ENCODE measurements around the gene CDCA7L.

DNA sequence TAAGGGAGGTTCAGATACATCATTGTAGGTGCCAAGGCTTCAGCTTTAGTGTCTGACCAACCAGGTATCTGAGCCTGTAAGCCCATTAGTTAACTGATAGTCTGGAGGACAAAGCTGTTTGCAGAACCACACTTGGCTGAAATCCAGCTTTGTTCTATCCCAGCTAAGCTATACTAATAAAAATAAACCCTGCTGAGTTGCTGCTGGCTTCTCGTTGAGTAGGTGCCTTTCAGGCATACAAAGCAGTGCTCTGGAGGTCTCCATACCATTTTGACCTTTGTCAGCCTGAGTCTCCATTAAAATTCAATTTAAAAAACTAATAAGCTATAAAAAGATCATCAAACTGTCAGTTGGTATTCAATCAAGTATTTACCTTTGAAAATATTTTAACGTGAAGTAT is 22.0 kb downstream of the CDCA7L start:
- no peak for TF ChIP-seq POLR2A (IDR thresholded peaks at IDR 0.05)
- TF ChIP-seq, protein P1, sequence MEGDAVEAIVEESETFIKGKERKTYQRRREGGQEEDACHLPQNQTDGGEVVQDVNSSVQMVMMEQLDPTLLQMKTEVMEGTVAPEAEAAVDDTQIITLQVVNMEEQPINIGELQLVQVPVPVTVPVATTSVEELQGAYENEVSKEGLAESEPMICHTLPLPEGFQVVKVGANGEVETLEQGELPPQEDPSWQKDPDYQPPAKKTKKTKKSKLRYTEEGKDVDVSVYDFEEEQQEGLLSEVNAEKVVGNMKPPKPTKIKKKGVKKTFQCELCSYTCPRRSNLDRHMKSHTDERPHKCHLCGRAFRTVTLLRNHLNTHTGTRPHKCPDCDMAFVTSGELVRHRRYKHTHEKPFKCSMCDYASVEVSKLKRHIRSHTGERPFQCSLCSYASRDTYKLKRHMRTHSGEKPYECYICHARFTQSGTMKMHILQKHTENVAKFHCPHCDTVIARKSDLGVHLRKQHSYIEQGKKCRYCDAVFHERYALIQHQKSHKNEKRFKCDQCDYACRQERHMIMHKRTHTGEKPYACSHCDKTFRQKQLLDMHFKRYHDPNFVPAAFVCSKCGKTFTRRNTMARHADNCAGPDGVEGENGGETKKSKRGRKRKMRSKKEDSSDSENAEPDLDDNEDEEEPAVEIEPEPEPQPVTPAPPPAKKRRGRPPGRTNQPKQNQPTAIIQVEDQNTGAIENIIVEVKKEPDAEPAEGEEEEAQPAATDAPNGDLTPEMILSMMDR (IDR thresholded peaks at IDR 0.05 in 4 of 5, conservative IDR thresholded peaks at IDR 0.05 in 1 of 5), result no peak

Measured in gastrocnemius medialis (tissue), 4 donors.